Calu3 (cell line): ENCODE results near the gene BABAM1. TPM values are rescaled to one million over a fixed set of nuclear protein-coding genes. Genes with fewer than 3 reads are reported as not detected.

Experiments used
- BruUV-seq: library from RNA; stranded (reverse); fragments of 400-500 nt; replicated peaks from 2 replicates; lab custom pipeline; 2021; lab: Mats Ljungman, UMichigan
- CTCF ChIA-PET: fragments of 300-600 bp; sonication (Branson Sonifier 250); formaldehyde crosslinking; loops from one replicate; lab custom pipeline; 2022; ENCODE audit warnings: antibody characterized with exemption; lab: Charles Lee
- DNase-seq: peaks from one replicate; pipeline ENCODE4 v3.0.0; 2022
- H3K27ac Mint-ChIP-seq: one replicate; pipeline ENCODE4 v1.8.0; 2022; ENCODE audit warnings: mixed read lengths; ENCODE audit not compliant: unreplicated experiment
- H3K27me3 Mint-ChIP-seq: one replicate; pipeline ENCODE4 v1.8.0; 2022; ENCODE audit warnings: mixed read lengths; ENCODE audit not compliant: unreplicated experiment
- H3K36me3 Mint-ChIP-seq: one replicate; pipeline ENCODE4 v1.8.0; 2022; ENCODE audit warnings: mild to moderate bottlenecking, moderate library complexity, mixed read lengths; ENCODE audit not compliant: insufficient read depth, unreplicated experiment
- H3K4me1 Mint-ChIP-seq: one replicate; pipeline ENCODE4 v1.8.0; 2022; ENCODE audit warnings: mild to moderate bottlenecking, low read depth, mixed read lengths; ENCODE audit not compliant: unreplicated experiment
- H3K4me3 Mint-ChIP-seq: one replicate; pipeline ENCODE4 v1.8.0; 2022; ENCODE audit warnings: mild to moderate bottlenecking, low read depth, moderate library complexity, mixed read lengths; ENCODE audit not compliant: unreplicated experiment
- H3K9me3 Mint-ChIP-seq: one replicate; pipeline ENCODE4 v1.8.0; 2022; ENCODE audit warnings: low read depth, mixed read lengths; ENCODE audit not compliant: unreplicated experiment
- intact Hi-C: fragments of 100-400 bp; cut with micrococcal nuclease; formaldehyde crosslinking; loops from one replicate; pipeline ENCODE4 v1.10.0; 2022; ENCODE audit not compliant: unreplicated experiment
- total RNA-seq: library from RNA; stranded (reverse); gene quantifications from 2 replicates; pipeline ENCODE4 v1.2.3, GENCODE V29; 2022
- TF ChIP-seq, protein P1 (sequence below): fragments of 200-600 bp; IDR thresholded peaks from one replicate; pipeline ENCODE4 v1.8.0; 2022; ENCODE audit warnings: antibody characterized with exemption; ENCODE audit not compliant: unreplicated experiment

BABAM1 gene
- total RNA-seq, 1 experiment from 2014 or later: 75.2 TPM

DNA sequence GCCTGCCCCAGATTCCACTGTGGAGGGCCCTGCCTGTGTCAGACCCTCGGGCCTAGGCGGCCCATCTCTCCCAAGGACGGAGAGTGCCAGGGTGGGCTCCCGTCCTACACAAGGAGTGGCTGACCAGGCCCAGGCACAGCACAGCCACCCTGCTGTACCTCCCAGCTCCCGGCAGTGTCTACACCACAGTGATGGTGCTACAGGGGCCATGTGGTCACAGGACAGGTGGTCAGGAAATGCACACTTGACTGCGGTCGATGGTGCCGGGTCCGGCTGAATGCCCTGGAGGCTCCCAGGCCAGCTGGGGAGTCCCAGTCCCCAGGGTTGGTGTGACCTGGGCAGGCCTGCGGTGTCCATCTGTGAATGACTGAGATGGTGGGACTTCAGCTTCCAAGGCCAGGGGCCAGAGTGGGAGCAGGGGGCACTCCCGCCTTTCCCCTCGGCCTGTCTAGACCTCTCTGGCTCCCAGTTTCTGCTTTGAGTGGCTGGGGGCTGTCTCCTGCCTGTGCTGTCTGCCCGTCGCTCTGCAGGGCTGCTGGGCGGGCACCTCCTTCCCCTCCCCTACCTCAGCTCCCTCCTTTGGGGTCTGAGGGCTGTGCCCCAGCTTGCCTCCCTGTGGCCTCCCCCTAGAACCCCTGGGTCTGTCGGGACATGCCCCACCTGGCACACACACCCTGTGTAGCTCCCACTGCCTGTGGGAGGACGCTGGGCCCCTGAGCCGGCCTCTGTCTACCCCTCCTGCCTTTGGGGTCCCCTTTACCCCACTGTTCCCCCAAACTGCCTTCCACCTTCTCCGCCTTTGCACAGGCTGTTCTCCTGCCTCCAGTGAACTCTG, 54.6 kb downstream of the BABAM1 start:
- H3K4me3 Mint-ChIP-seq: no peak overlapping the region
- no peaks in the 10 kb centered on the region for H3K9me3 Mint-ChIP-seq
- intact Hi-C loops: no loop called here
- no peak overlapping the region for H3K27ac Mint-ChIP-seq
- H3K36me3 Mint-ChIP-seq: peaks cover 38% of the 10 kb centered on the region
- TF ChIP-seq, protein P1, sequence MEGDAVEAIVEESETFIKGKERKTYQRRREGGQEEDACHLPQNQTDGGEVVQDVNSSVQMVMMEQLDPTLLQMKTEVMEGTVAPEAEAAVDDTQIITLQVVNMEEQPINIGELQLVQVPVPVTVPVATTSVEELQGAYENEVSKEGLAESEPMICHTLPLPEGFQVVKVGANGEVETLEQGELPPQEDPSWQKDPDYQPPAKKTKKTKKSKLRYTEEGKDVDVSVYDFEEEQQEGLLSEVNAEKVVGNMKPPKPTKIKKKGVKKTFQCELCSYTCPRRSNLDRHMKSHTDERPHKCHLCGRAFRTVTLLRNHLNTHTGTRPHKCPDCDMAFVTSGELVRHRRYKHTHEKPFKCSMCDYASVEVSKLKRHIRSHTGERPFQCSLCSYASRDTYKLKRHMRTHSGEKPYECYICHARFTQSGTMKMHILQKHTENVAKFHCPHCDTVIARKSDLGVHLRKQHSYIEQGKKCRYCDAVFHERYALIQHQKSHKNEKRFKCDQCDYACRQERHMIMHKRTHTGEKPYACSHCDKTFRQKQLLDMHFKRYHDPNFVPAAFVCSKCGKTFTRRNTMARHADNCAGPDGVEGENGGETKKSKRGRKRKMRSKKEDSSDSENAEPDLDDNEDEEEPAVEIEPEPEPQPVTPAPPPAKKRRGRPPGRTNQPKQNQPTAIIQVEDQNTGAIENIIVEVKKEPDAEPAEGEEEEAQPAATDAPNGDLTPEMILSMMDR: no peak
- no peaks in the 10 kb centered on the region for H3K27me3 Mint-ChIP-seq
- DNase-seq: no peak
- no peaks in the 10 kb centered on the region for H3K4me1 Mint-ChIP-seq
- CTCF ChIA-PET: no interaction called here
- BruUV-seq: no TSS peak

DNA sequence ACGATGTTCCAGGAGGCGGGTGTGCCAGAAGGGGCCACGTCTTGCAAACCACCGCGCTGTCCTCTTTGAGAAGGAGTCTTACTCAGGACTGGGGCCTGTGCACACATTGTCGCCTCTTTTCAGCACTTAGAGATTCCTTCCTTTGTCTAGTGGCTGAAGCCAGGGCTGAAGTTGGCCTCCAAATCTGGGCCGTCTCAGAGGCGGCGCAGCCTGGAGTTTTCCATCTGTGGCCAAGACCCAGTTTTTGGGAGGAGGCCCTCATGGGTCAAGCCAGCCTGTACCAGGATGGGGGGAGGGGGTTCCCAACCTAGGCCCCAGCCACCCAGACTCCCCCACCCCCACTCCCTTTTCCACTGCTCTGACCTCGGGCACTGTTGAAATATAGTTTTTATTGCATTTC, 55.6 kb downstream of the BABAM1 start:
- Mint-ChIP-seq H3K4me1 (no peaks in the 10 kb centered on the region), H3K36me3 (peaks cover 28% of the 10 kb centered on the region), H3K27ac (no peak overlapping the region), H3K4me3 (no peak overlapping the region), H3K9me3 (no peaks in the 10 kb centered on the region), H3K27me3 (no peaks in the 10 kb centered on the region)
- TF ChIP-seq, protein P1: no peak
- BruUV-seq: no TSS peak
- intact Hi-C loops: no loop called here
- DNase-seq: no peak
- CTCF ChIA-PET: no interaction called here

DNA sequence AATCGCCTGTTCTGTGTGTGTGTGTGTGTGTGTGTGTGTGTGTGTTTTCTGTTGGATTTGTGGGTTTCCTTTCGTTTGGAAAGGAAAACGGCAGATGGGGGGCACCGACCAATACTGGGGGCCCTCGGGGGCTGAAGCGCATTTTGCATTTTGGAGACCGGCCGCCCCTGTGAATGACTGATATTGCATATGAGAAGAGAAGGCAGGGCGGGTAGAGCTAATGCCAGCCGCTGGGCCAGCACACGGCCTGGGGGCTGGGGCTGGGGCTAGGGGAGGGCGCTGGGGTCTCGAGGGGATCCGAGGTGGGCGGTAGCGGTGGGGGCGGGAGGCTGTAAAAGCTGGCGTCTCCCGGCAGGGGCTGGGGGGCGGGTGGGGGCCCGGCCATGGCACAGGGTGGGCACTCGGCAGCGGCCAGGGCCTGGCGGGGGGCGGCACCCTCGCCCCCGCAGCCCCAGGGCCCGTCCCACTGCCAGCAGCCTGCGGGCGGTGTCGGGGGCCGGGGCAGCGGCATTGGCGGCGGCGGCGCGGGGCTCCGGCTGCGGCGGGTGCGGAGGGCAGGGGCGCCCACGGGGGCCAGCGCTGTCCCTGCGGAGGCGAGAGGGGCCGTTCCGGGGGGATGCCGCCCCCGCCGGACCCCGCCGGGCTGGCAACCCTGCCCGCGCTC, 56.2 kb downstream of the BABAM1 start:
- no peak for DNase-seq
- Mint-ChIP-seq H3K27me3 (no peaks in the 10 kb centered on the region), H3K9me3 (no peaks in the 10 kb centered on the region), H3K4me1 (no peaks in the 10 kb centered on the region), H3K4me3 (no peak overlapping the region), H3K27ac (no peak overlapping the region), H3K36me3 (peaks cover 23% of the 10 kb centered on the region)
- TF ChIP-seq, protein P1: no peak
- intact Hi-C loops: no loop called here
- no TSS peak for BruUV-seq
- CTCF ChIA-PET: interaction anchor here (0.6 kb wide), 1 partner anchor 9 kb away, joined by 5 read pairs; no protein-coding TSS in a partner anchor

DNA sequence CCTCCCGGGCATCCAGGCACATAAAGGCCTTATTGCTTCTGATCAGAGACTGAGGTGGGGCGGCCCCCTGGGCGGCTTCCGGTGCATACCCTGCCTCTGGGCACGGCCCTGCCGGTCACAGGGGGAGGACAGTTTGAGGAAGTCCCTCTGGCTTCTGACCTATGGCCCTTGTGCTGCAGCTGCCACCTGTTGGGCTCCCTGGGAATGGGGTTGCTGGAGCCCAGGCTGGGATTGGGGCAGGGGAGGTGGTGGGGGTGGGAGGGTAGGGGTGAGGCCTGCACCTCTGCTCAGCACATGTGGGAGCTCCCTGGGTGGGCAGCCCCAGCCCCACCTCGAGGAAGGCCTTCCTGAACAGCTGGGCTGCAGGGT, 56.7 kb downstream of the BABAM1 start:
- DNase-seq: no peak
- TF ChIP-seq, protein P1: no peak
- H3K27ac Mint-ChIP-seq: no peak overlapping the region
- no peaks in the 10 kb centered on the region for H3K27me3 Mint-ChIP-seq
- intact Hi-C loops: no loop called here
- peaks cover 20% of the 10 kb centered on the region for H3K36me3 Mint-ChIP-seq
- H3K4me1 Mint-ChIP-seq: no peaks in the 10 kb centered on the region
- no peak overlapping the region for H3K4me3 Mint-ChIP-seq
- no peaks in the 10 kb centered on the region for H3K9me3 Mint-ChIP-seq
- CTCF ChIA-PET: no interaction called here
- BruUV-seq: no TSS peak
